ENCODE data around the gene FCRLB. TPM values are rescaled to one million over a fixed set of nuclear protein-coding genes. Genes with fewer than 3 reads are reported as not detected.
"Not testable (repeated sequence)": the region's sequence is repeated elsewhere in the genome, so short reads cannot be mapped to it uniquely, and the experiment has no call there.

The FCRLB gene
- total and polyA plus RNA-seq, 9 donors = 0.24 to 4.6 (median 1.0) TPM

DNA sequence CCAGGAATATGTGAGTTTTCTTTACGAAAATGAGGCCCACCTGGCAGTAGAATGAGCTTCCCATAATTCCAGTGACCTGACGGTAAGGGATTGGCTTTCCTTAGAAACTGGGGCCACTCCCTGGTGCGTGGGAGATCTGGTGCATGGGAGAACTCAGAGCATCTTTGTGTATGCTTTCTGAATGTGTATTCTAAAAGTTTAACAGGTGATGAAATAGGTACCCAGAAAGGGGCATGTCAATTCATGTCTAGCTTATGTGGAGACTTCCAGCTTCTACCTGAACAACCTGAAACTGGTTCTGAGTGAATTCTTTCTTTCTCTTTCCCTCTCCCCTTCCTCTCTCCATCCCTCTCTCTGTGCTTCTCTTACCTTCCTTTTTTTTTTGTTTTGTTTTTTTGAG is 29.5 kb upstream of the FCRLB start:
- no peak for DNase-seq
- H3K27ac ChIP-seq = no peak overlapping the region

DNA sequence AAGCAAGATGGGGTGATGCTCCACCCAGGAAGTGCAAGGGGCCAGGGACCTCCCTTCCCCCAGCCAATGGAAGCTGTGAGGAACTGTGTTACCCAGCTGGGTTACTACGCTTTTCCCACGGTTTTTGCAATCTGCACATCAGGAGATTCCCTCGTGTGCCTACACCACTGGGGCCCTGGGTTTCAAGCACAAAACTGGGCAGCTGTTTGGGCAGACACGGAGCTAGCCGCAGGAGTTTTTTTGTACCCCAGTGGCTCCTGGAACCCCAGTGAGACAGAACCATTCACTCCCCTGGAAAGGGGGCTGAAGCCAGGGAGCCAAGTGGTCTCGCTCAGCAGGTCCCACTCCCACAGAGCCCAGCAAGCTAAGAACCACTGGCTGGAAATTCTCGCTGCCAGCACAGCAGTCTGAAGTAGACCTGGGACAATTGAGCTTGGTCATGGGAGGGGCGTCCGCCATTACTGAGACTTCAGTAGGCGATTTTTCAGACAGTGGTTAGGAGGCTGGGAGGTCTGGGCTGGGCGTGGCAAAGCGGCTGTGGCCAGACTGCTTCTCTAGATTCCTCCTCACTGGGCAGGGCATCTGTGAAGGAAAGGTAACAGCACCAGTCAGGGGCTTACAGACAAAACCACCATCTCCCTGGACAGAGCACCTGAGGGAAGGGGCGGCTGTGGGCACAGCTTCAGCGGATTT is 28.2 kb upstream of the FCRLB start:
- intact Hi-C loops (cut with DNase I); H3K27me3 ChIP-seq; H3K27ac ChIP-seq; H3K9me3 ChIP-seq; H3K36me3 ChIP-seq; H3K4me3 ChIP-seq; H3K4me1 ChIP-seq (ENCODE audit: insufficient read depth); DNase-seq: not testable (repeated sequence)
- WGBS, 3 donors = 83 to 88% (median 86%) methylated on average over 14 of the region's 14 CpGs

More for the DNA sequence above, 29.5 kb upstream of the FCRLB start:
- no peak overlapping the region for H3K4me3 ChIP-seq
- intact Hi-C loops (cut with DNase I) = no loop called here
- 41 to 53% (median 43%) methylated on average over 3 of the region's 3 CpGs for WGBS, 3 donors
- TF ChIP-seq, protein P1, sequence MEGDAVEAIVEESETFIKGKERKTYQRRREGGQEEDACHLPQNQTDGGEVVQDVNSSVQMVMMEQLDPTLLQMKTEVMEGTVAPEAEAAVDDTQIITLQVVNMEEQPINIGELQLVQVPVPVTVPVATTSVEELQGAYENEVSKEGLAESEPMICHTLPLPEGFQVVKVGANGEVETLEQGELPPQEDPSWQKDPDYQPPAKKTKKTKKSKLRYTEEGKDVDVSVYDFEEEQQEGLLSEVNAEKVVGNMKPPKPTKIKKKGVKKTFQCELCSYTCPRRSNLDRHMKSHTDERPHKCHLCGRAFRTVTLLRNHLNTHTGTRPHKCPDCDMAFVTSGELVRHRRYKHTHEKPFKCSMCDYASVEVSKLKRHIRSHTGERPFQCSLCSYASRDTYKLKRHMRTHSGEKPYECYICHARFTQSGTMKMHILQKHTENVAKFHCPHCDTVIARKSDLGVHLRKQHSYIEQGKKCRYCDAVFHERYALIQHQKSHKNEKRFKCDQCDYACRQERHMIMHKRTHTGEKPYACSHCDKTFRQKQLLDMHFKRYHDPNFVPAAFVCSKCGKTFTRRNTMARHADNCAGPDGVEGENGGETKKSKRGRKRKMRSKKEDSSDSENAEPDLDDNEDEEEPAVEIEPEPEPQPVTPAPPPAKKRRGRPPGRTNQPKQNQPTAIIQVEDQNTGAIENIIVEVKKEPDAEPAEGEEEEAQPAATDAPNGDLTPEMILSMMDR (IDR thresholded peaks at IDR 0.05) = no peak
- TF ChIP-seq POLR2A (IDR thresholded peaks at IDR 0.05) = no peak
- no peak for TF ChIP-seq EP300 (IDR thresholded peaks at IDR 0.05)
- H3K36me3 ChIP-seq = no peaks in the 10 kb centered on the region
- H3K9me3 ChIP-seq = no peaks in the 10 kb centered on the region
- no peaks in the 10 kb centered on the region for H3K27me3 ChIP-seq
- no peaks in the 10 kb centered on the region for H3K4me1 ChIP-seq (ENCODE audit: insufficient read depth)

DNA sequence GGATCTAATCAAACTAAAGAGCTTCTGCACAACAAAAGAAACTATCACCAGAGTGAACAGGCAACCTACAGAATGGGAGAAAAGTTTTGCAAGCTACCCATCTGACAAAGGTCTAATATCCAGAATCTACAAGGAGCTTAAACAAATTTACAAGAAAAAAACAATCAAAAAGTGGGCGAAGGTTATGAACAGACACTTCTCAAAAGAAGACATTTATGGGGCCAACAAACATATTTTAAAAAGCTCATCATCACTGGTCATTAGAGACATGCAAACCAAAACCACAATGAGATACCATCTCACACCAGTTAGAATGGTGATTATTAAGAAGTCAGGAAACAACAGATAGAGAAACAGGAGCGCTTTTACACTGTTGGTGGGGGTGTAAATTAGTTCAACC is 23.0 kb upstream of the FCRLB start:
- H3K27ac ChIP-seq; H3K27me3 ChIP-seq; DNase-seq; H3K9me3 ChIP-seq; intact Hi-C loops (cut with DNase I); H3K4me3 ChIP-seq; H3K4me1 ChIP-seq (ENCODE audit: insufficient read depth); H3K36me3 ChIP-seq: not testable (repeated sequence)
- 85 to 94% (median 91%) methylated on average over 2 of the region's 2 CpGs for WGBS, 3 donors

DNA sequence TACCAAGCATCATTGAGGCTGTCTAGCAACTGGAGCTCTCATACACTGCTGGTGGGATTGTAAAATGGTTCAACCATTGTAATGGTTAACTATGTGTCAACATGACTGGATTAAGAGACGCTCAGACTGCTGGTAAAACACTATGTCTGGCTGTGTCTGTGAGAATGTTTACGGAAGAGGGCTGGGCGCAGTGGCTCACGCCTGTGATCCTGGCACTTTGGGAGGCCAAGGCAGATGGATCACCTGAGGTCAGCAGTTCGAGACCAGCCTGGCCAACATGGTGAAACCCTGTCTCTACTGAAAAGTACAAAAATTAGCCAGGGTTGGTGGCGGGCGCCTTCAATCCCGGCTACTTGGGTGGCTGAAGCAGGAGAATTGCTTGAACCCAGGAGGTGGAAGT is 19.1 kb upstream of the FCRLB start:
- no peak for TF ChIP-seq EP300 (IDR thresholded peaks at IDR 0.05)
- 68 to 76% (median 71%) methylated on average over 8 of the region's 8 CpGs for WGBS, 3 donors
- H3K36me3 ChIP-seq = no peaks in the 10 kb centered on the region
- intact Hi-C loops (cut with DNase I) = no loop called here
- no peaks in the 10 kb centered on the region for H3K9me3 ChIP-seq
- no peaks in the 10 kb centered on the region for H3K4me1 ChIP-seq (ENCODE audit: insufficient read depth)
- no peak for DNase-seq
- no peak overlapping the region for H3K27ac ChIP-seq
- H3K4me3 ChIP-seq = no peak overlapping the region
- no peaks in the 10 kb centered on the region for H3K27me3 ChIP-seq

DNA sequence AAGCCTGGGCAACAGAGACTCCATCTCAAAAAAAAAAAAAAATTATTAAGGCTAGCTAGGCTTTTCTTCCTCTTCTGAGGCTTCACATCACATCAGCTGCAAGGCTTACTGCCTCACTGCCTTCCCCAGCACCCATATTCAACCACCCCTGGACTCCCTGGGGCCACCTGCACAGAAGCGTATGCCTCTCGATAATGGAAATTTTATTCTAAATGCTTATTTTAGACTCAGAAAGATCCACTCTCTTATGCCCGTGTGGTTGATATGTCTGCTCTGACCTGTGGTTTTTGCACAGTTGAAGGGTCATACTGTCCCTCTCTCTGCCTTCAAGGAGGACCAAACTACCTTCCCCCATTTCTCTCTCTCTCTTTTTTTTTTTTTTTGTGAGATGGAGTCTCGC is 15.8 kb upstream of the FCRLB start:
- TF ChIP-seq, protein P1 (IDR thresholded peaks at IDR 0.05) = no peak
- TF ChIP-seq EP300 (IDR thresholded peaks at IDR 0.05) (no peak), POLR2A (IDR thresholded peaks at IDR 0.05) (no peak)
- no peaks in the 10 kb centered on the region for H3K36me3 ChIP-seq
- no peaks in the 10 kb centered on the region for H3K27me3 ChIP-seq
- WGBS, 3 donors = 70 to 87% (median 71%) methylated on average over 4 of the region's 4 CpGs
- H3K4me1 ChIP-seq (ENCODE audit: insufficient read depth) = no peaks in the 10 kb centered on the region
- H3K9me3 ChIP-seq = no peaks in the 10 kb centered on the region
- DNase-seq = no peak
- H3K27ac ChIP-seq = no peak overlapping the region
- no peak overlapping the region for H3K4me3 ChIP-seq
- intact Hi-C loops (cut with DNase I) = no loop called here

DNA sequence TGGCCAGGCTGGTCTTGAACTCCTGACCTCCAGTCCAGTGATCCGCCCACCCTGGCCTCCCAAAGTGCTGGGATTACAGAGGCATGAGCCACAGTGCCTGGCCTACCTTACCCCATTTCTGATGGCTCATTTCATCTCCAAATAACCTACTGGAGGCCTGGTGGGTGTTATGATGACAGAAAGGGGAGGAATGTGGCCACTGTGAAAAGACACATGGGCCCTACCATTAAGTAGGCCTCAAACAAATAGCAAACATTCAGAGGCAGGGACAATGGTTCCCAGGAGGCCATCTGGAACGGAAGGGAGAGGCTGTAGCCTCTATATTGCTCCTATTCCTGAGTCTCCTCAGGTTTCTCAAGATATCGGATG is 15.2 kb upstream of the FCRLB start:
- Histone ChIP-seq H3K27me3 (no peaks in the 10 kb centered on the region), H3K9me3 (no peaks in the 10 kb centered on the region), H3K27ac (no peak overlapping the region), H3K4me1 (ENCODE audit: insufficient read depth) (no peaks in the 10 kb centered on the region), H3K4me3 (no peak overlapping the region), H3K36me3 (no peaks in the 10 kb centered on the region)
- no peak for DNase-seq
- intact Hi-C loops (cut with DNase I) = no loop called here
- 73 to 84% (median 80%) methylated on average over 3 of the region's 3 CpGs for WGBS, 3 donors
- TF ChIP-seq EP300 (IDR thresholded peaks at IDR 0.05) (no peak), POLR2A (IDR thresholded peaks at IDR 0.05) (no peak)
- TF ChIP-seq, protein P1 (IDR thresholded peaks at IDR 0.05) = no peak
